ENCODE data around the gene SMIM15.
"Not testable (repeated sequence)": the region's sequence is repeated elsewhere in the genome, so short reads cannot be mapped to it uniquely, and the experiment has no call there.

SMIM15 gene

GRCh38 chr5:61162010-61162831, at the start of gene SMIM15:
SMIM15 (minus strand) TSS chr5:61162468; CDS start chr5:61160171, 2,297 bp downstream.
- DNase-seq: peak; percentile 93

GRCh38 chr5:61207884-61208283, 45.6 kb upstream of the SMIM15 start:
- no peak for DNase-seq

- DNase-seq: no peak
These were observed 42.7 kb upstream of the SMIM15 start for GRCh38 chr5:61205013-61205412.

GRCh38 chr5:61202213-61202612, 39.9 kb upstream of the SMIM15 start:
- no peak for DNase-seq

GRCh38 chr5:61200582-61201155, 38.4 kb upstream of the SMIM15 start:
- peak; percentile 30 for DNase-seq

GRCh38 chr5:61198606-61199005, 36.3 kb upstream of the SMIM15 start:
- DNase-seq: no peak

GRCh38 chr5:61187826-61188225, 25.6 kb upstream of the SMIM15 start:
- DNase-seq: not testable (repeated sequence)

GRCh38 chr5:61187352-61187751, 25.1 kb upstream of the SMIM15 start:
- not testable (repeated sequence) for DNase-seq

- no peak for DNase-seq
These were observed 24.4 kb upstream of the SMIM15 start for GRCh38 chr5:61186634-61187033.

- DNase-seq: no peak
These were observed 22.4 kb upstream of the SMIM15 start for GRCh38 chr5:61184708-61185107.

GRCh38 chr5:61183538-61183937, 21.3 kb upstream of the SMIM15 start:
- DNase-seq: no peak

GRCh38 chr5:61182449-61182848, 20.2 kb upstream of the SMIM15 start:
- no peak for DNase-seq

GRCh38 chr5:61180886-61181285, 18.6 kb upstream of the SMIM15 start:
- no peak for DNase-seq

- DNase-seq: no peak
These were observed 16.4 kb upstream of the SMIM15 start for GRCh38 chr5:61178702-61179101.

GRCh38 chr5:61177716-61178115, 15.4 kb upstream of the SMIM15 start:
- no peak for DNase-seq

- no peak for DNase-seq
These were observed 14.8 kb upstream of the SMIM15 start for GRCh38 chr5:61177070-61177469.

- DNase-seq: no peak
These were observed 14.4 kb upstream of the SMIM15 start for GRCh38 chr5:61176631-61177030.

GRCh38 chr5:61171479-61171878, 9.2 kb upstream of the SMIM15 start:
- no peak for DNase-seq

GRCh38 chr5:61168951-61169350, 6.7 kb upstream of the SMIM15 start:
- no peak for DNase-seq

- DNase-seq: no peak
These were observed 5.1 kb upstream of the SMIM15 start for GRCh38 chr5:61167382-61167781.

- no peak for DNase-seq
These were observed 1.6 kb upstream of the SMIM15 start for GRCh38 chr5:61163905-61164304.

GRCh38 chr5:61162832-61163567, 732 bp upstream of the SMIM15 start:
- no peak for DNase-seq

- DNase-seq: no peak
These were observed 1.8 kb downstream of the SMIM15 start for GRCh38 chr5:61160497-61160896.

GRCh38 chr5:61159836-61160235, 2.4 kb downstream of the SMIM15 start:
- no peak for DNase-seq

Measured in femur (tissue), 1 donor.